HG02571 (cell line): ENCODE results near the gene VWA8.
"Not testable (repeated sequence)": the region's sequence is repeated elsewhere in the genome, so short reads cannot be mapped to it uniquely, and the experiment has no call there.

ENCODE experiments used
- ATAC-seq: cut with Tn5 transposase; IDR thresholded peaks from one replicate; pipeline ENCODE4 v1.9.1; 2021; ENCODE audit warnings: mild to moderate bottlenecking, moderate library complexity; ENCODE audit not compliant: unreplicated experiment

Gene VWA8

DNA sequence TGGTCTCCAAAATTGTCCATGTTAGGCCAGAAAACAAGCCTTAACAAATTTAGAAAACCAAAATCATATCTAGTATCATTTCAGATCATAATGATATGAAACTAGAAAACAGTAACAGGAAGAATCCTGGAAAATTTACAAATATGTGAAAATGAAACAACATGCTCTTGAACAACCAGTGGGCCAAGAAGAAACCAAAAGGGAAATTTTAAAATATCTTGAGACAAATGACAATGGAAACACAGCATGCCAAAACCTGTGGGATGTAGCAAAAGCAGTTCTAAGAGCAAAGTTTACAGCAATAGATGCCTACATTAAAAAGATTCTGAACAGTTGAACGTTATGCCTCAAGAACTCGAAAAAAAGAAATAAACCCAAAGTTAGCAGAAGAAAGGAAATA is 32.6 kb downstream of the VWA8 start:
- ATAC-seq: no peak

DNA sequence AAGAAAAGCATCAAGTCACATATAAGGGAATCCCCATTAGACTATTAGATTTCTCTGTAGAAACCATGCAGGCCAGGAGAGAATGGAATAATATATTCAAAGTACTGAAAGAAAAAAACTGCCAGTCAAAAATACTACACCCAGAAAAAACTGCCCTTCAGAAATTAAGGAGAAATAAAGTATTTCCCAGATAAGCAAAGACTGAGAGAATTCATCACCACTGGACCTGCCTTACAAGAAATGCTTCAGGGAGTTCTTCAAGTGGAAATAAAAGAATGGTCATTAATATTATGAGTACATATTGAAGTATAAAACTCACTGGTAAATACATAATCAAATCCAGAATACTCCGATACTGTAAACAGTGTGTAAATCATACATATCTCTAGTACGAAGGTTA is 35.9 kb downstream of the VWA8 start:
- no peak for ATAC-seq

DNA sequence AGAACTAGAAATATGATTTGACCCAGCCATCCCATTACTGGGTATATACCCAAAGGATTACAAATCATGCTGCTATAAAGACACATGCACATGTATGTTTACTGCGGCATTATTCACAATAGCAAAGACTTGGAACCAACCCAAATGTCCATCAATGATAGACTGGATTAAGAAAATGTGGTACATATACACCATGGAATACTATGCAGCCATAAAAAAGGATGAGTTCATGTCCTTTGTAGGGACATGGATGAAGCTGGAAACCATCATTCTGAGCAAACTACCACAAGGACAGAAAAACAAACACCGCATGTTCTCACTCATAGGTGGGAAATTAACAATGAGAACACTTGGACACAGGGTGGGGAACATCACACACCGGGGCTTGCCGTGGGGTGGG is 38.0 kb downstream of the VWA8 start:
- ATAC-seq: not testable (repeated sequence)

DNA sequence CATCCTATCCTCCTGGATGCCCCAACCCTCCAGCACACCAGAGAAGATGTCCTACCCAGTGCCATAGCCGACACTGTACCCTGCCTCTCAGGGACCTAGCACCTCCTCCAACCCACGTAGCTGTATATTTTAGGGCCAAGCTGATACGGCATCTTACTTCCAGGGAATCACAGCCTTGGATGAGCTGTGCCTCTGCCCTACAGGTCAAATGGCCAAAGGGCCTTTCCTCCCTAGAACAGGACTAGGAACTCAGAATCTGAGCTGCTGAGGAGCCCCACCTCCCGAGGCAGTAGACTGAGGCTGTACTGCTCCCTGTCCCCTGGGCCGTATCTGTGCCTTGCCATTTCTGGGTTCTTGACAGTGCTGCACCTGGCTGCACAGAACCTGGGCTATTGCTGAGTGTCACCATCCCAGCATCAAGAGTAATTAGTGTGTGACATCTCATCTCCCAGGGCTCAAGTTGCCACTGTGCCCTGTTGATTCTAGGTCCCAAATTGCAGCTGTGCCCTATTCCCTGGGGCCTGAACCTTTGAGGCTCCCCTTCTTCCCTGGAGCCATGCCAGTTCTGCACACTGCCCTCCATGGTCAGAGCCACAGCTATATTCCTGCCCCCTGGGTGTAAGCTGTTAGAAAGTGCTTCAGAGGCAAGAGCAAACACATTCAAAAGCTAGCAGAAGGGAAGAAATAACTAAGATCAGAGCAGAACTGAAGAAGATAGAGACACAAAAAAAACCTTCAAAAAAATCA is 41.0 kb downstream of the VWA8 start:
- no peak for ATAC-seq

DNA sequence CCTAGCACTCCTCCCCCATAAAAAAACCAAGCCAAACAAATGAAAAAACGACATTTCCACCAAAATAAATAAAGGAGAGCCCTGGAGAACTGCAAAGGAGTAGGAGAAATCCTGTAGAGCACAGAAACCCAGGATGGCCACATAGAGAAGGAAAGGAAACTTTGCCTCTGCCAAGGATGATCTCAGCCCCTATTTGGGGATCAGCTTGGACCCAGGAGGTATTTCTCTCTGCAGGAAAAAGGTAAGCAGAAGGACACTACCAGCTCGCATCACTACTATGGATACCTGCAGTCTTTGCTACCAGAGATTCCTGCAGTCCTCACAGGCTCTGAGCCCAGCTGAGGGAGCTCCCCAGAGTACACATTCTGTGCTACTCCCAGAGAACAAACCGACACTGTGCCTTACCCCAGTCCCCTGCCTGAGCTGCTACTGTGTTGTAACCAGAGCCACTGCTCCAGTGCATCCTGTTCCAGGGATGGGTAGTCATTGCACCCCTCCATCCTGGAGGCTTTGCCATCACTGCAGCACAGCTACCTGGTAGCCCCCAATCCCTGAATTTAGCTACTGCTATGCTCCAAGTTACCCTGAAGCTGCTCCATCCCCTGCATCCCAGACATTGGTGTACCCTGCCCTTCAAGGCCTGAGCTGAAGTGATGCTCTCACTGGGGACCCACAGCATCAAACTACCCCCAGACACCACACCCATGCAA is 41.7 kb downstream of the VWA8 start:
- no peak for ATAC-seq

DNA sequence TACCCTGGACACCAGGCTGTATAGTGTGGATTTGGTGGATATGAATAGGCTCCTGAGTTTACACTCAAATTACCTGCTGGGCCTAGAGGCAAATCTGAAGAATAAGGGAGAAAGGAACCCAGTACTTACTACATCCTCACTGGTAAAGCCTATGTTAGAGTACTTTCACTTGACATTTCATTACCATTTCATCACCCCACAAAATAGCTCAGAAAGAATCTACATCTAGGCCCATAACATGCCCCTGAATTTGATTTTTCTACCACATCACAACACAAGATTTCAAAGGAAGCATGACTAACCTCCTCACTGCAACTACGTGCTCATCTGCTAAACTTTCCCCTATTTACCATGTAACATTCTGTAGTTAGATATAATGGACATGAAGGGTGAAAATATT is 43.3 kb downstream of the VWA8 start:
- ATAC-seq: no peak

DNA sequence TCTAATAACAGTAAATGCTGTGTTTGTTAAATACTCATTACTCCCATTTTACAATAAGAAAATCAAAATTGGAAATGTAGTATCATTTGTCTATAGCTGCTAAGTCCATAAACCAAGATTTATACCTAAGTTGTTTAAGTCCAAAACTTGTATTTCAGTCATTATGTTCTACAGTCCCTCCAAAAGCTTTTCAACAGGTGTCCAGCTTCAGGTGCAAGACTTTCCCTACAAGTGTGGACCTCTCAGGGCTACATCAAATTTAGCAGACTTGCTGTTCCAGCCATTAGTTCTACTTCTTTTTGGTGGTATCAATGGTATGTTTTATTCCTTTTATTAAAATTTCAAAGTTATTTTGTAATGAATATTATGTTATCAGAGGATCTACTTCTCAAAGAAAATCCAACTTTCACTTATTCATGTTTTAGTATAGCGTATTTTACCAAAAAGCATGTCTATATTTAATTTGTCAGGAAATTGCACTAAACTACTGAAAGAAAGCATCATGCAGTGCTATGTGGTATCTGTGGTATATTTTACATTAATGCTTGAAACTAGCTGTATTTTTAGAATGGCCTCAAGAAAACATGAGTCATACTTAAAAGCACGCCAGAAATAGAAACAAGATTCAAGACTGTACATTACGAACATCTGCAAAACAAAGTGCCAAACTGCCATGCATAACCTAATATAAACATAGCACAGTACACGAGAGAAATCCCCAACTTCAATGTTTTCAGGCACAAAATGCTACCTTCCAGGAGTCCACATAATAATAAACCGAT is 44.5 kb downstream of the VWA8 start:
- peak; percentile 92 for ATAC-seq

DNA sequence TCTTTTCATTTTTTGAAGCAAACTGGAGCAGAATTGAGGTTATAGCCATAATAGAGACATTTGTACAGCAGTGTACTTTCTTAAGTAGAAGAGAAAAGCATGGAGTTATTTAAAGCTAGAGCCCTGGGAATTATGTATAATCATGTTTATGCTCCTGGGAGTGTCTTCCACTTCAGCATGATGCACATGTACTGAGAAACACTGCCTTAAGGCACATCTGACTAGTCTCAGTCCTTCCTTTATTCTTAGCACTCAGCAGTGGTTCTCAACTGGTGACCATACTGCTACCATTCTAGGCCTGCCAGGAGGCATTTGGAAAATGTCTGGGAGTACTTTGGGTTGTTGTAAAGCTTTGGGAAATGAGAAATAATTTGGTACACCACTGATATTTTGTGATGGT is 45.8 kb downstream of the VWA8 start:
- no peak for ATAC-seq

DNA sequence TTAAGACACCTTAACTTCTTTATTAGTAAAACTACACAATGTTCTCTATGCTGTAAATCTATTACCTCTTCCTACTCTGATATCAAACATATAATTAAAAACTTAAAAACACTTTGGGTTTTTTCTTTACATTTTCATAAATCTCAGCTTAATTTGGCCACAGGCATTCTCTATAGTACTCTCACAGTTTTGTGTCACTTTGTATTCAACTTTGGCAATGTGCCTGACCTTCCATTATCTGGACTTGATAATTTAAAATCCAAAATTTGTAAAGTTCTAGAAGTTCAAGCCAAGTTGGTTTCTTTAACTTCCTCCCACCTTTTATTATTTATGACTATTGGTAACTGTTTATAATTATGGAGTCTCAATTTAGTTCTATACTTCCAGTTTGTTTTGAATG is 46.4 kb downstream of the VWA8 start:
- ATAC-seq: no peak

DNA sequence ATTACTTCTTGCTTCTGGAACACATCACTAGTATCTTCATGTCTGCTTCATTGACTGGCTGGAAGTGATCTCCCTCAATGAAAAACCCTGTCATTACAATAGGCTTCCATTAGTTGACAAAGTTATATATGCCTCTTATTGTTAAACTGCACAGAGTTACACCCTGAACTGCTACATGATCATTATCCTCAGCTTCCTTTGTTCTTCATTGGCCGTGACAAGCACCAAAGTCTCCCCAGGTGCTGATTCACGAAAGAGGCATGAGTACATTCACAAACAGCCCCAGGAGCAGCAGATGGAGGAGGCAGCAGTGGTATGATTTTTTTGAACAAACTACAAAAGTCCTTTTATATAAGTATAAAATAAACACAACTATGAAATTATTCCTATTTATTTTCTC is 51.4 kb downstream of the VWA8 start:
- ATAC-seq: no peak

DNA sequence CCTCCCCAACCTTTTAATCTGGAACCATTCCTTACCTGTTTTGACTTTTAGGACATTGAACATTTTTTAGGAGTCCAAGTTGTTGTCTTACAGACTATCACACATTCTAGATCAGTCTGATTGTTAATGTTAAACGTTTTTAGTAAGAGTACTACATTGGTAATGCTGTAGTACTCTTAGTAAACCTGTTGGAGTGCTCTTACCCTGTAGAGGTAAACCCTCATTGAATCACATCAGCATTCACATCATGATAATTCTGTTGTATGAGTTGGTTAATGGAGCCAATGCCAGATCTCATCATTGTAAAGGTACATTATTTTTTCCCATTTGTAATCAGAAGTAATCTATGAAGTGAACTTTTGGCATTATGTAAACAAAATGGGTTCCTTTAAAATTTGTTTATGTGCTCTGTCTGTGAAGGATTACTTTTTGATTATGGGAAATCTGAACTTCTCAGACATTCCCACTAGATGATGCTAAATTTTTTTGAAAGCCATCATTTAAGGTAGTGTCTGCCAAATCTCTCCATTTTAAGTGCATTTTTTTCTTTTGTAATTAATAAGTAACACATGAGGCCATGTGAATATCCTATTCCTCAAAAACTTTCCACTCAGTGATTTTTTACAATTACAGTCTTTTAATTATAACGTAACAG is 55.2 kb downstream of the VWA8 start:
- ATAC-seq: peak; percentile 72

DNA sequence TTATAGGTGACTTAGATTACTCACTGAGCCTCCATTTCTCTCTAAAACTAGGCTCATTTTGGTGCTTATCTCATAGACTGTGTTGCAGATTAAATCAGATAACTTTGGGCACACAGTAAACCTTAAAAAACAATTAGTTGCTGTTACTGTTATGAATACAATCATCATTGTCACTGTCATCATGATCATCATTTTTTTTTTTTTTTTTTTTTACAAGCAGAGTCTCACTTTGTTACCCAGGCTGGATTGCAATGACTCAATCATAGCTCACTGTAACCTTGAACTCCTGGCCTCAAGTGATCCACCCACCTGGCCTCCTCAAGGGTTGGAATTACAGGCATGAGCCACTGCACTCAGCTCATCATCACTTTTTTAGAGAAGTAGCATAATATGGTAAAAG is 60.0 kb downstream of the VWA8 start:
- ATAC-seq: no peak

DNA sequence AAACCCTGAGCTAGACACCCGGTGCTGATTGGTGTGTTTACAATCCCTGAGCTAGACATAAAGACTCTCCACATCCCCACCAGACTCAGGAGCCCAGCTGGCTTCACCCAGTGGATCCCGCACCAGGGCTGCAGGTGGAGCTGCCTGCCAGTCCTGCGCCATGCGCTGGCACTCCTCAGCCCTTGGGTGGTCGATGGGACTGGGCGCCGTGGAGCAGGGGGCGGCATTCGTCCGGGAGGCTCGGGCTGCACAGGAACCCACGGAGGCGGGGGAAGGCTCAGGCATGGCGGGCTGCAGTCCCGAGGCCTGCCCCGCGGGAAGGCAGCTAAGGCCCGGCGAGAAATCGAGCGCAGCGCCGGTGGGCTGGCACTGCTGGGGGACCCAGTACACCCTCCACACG is 62.5 kb downstream of the VWA8 start:
- ATAC-seq: not testable (repeated sequence)

DNA sequence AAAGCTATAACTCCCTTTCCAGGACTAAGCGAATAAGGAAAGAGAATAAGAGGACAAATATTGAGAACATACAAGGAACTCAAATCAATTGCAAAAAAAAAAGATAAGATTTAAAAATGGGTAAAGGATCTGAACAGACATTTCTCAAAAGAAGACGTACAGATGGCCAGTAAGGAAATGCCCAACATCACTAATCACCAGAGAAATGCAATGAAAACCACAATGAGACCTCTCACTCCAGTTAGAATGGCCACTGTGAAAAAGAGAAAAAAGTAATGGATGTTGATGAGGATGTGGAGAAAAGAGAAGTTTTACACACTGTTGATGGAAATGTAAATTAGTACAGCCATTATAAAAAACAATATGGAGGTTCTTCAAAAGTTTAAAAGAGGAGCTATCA is 63.8 kb downstream of the VWA8 start:
- no peak for ATAC-seq

DNA sequence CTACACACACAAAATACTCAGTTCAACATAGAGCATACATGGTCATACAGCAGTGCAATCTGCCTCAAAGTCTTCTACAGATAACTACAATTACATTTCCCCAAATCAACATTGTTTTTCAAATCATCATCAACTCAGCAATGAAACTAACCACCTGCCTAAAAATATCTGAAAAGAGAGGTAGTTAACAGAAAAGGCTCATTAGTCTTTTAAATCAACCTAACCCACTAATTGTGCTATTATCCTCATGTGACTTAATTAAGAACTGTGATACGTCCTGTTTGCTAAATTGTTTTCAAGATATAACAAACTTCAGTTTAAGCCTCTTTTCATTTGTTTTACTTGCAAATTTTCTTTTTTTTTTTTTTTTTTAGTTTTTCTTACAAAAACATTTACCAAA is 65.4 kb downstream of the VWA8 start:
- ATAC-seq: no peak

DNA sequence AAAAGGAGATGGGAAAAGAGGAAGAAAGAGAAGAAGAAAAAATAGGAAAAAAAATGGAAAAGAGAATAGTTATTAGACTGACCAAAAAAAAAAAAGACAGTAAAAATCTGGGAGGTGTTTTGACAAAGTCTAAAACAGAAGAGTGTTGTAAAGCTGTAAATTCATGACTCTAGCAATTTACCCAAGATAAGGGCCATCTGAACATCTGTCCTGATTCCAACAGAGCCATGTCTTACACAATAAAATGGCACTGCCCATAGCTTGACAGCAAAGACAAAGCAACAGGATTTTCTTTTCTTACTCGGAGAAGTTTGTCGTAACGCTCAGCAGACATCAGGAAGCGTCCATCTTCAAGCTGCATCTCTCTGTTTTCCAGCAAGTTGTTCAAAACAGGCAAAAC is 69.8 kb downstream of the VWA8 start:
- ATAC-seq: no peak

DNA sequence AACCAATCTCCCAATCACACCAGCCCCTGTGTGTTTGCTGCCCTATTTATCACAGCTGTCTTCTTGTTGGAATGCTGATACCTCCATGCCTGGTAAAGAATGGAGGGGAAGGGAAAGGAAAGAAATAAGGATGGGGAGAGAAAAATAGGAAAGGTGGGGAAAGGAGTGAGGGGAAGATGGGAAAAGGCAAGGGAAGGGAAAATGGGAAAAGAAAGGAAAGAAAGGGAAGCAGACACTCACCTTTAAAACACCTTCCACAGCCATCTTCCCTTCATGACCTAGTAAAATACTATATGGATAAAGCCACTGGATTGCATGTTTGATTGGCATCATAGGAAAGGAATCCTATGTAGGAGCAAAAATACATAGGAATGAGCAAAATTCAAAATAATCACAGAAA is 77.8 kb downstream of the VWA8 start:
- no peak for ATAC-seq

DNA sequence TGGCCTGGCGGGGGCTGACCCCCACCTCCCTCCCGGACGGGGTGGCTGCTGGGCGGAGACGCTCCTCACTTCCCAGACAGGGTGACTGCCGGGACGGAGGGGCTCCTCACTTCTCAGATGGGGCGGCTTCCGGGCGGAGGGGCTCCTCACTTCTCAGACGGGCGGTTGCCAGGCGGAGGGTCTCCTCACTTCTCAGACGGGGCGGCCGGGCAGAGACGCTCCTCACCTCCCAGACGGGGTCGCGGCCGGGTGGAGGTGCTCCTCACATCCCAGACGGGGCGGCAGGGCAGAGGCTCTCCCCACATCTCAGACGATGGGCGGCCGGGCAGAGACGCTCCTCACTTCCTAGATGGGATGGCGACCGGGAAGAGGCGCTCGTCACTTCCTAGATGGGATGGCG is 79.0 kb downstream of the VWA8 start:
- not testable (repeated sequence) for ATAC-seq

DNA sequence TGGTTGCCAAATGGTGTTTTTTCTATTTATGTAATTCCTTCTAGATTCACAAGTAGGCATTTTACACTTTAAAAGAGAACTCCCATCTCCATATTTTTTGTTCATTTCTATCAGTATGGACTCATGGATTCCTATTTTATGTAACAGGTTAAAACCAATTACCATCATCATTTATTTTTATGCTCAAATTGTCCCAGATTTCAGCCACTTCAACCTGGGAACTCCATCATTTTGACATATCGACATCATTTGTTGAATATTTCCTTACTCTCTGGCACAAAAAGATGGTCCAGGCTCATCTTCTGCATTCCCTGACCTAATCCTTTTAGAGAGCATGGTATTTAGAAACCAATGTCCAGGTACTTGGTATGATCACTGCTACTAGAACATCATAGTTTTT is 79.9 kb downstream of the VWA8 start:
- ATAC-seq: no peak

DNA sequence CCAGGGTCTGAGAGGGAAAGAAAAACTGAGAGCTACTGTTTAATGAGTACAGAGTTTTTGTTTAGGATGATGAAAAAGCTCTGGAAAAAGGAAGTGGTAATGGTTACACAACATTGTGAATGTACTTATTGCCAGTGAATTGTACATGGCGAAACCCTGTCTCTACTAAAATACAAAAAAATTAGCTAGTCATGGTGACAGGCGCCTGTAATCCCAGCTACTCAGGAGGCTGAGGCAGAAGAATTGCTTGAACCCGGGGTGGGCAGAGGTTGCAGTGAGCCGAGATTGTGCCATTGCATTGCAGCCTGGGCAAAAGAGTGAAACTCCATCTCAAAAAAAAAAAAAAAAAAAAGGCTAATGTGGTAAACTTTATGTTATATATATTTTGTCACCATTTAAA is 96.3 kb downstream of the VWA8 start:
- no peak for ATAC-seq

DNA sequence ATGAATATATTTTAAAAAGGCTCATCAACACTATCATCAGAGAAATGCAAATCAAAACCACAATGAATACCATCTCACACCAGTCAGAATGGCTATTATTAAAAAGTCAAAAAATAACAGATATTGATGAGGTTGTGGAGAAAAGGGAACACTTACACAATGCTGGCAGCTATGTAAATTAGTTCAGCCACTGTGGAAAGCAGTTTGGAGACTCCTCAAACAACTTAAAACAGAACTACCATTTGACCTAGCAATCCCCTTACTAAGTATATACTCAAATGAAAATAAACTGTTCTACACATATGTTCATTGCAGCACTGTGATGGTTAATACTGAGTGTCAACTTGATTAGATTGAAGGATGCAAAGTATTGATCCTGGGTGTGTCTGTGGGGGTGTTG is 98.2 kb downstream of the VWA8 start:
- ATAC-seq: not testable (repeated sequence)
